HG03196 (cell line): ENCODE data around the gene THRSP.
"Not testable (repeated sequence)": the region's sequence is repeated elsewhere in the genome, so short reads cannot be mapped to it uniquely, and the experiment has no call there.

ENCODE experiments used
- ATAC-seq: cut with Tn5 transposase; IDR thresholded peaks from one replicate; pipeline ENCODE4 v1.9.1; 2021; ENCODE audit not compliant: unreplicated experiment

The THRSP gene

GRCh38 chr11:78062671-78063070, 990 bp upstream of the THRSP start:
- ATAC-seq = no peak

GRCh38 chr11:78065203-78065602, 1.5 kb downstream of the THRSP start:
- no peak for ATAC-seq

GRCh38 chr11:78066471-78066870, 2.8 kb downstream of the THRSP start:
- ATAC-seq = no peak

GRCh38 chr11:78067704-78068103, 4.0 kb downstream of the THRSP start:
- no peak for ATAC-seq

GRCh38 chr11:78069465-78069864, 5.8 kb downstream of the THRSP start:
- no peak for ATAC-seq

GRCh38 chr11:78070621-78071020, 7.0 kb downstream of the THRSP start:
- no peak for ATAC-seq

- ATAC-seq = no peak
Measured at GRCh38 chr11:78071717-78072116, 8.1 kb downstream of the THRSP start.

- ATAC-seq = no peak
Measured at GRCh38 chr11:78072455-78072854, 8.8 kb downstream of the THRSP start.

GRCh38 chr11:78074756-78075155, 11.1 kb downstream of the THRSP start:
- no peak for ATAC-seq

GRCh38 chr11:78076733-78077403, 13.2 kb downstream of the THRSP start:
- no peak for ATAC-seq

GRCh38 chr11:78077592-78077991, 13.9 kb downstream of the THRSP start:
- not testable (repeated sequence) for ATAC-seq

GRCh38 chr11:78078218-78079167, 14.8 kb downstream of the THRSP start:
- ATAC-seq = no peak

GRCh38 chr11:78079232-78080083, 15.8 kb downstream of the THRSP start, which contains the start of gene NDUFC2:
Gene NDUFC2 (minus strand): TSS chr11:78079862. CDS start chr11:78079744, 118 bp downstream.
- ATAC-seq = peak; percentile 79

GRCh38 chr11:78080084-78080817, 16.6 kb downstream of the THRSP start:
- ATAC-seq = no peak

- no peak for ATAC-seq
Measured at GRCh38 chr11:78080818-78081495, 17.3 kb downstream of the THRSP start.

GRCh38 chr11:78081583-78081982, 17.9 kb downstream of the THRSP start:
- ATAC-seq = no peak

GRCh38 chr11:78082146-78082545, 18.5 kb downstream of the THRSP start:
- ATAC-seq = no peak

- ATAC-seq = no peak
Measured at GRCh38 chr11:78083021-78083420, 19.4 kb downstream of the THRSP start.

GRCh38 chr11:78084506-78084905, 20.8 kb downstream of the THRSP start:
- ATAC-seq = not testable (repeated sequence)

GRCh38 chr11:78085972-78086371, 22.3 kb downstream of the THRSP start:
- ATAC-seq = no peak
